Mesothelial cell of epicardium (in vitro differentiated cells): ENCODE data around the gene PRF1. TPM values are rescaled to one million over a fixed set of nuclear protein-coding genes. Genes with fewer than 3 reads are reported as not detected.
A peak's percentile ranks its signal among the peaks of the same experiment; 100 is the strongest.

Source experiments
- DNase-seq, 2 experiments: peaks; one replicate each; pipeline ENCODE4 v3.0.0; 2021; ENCODE audit warnings: low spot score in 2 of 2; ENCODE audit not compliant: unreplicated experiment in 2 of 2
- H3K27ac Mint-ChIP-seq: 2 replicates; pipeline ENCODE4 v1.8.0; 2021; ENCODE audit warnings: mixed read lengths
- H3K27me3 Mint-ChIP-seq: 2 replicates; pipeline ENCODE4 v1.8.0; 2021; ENCODE audit warnings: low read depth, mixed read lengths
- H3K36me3 Mint-ChIP-seq: 2 replicates; pipeline ENCODE4 v1.8.0; 2021; ENCODE audit warnings: mixed read lengths
- H3K4me1 Mint-ChIP-seq: 2 replicates; pipeline ENCODE4 v1.8.0; 2021; ENCODE audit warnings: mixed read lengths
- H3K4me3 Mint-ChIP-seq: 2 replicates; pipeline ENCODE4 v1.8.0; 2021; ENCODE audit warnings: mild to moderate bottlenecking, moderate library complexity, mixed read lengths
- H3K9me3 Mint-ChIP-seq: 2 replicates; pipeline ENCODE4 v1.8.0; 2021; ENCODE audit warnings: mixed read lengths
- CTCF ChIP-seq: fragments of 200-600 bp; sonication (generic); IDR thresholded peaks from one replicate; pipeline ENCODE4 v1.5.0; 2021; ENCODE audit warnings: antibody characterized with exemption; ENCODE audit not compliant: unreplicated experiment
- total RNA-seq: library from RNA; stranded (reverse); gene quantifications from 3 replicates; pipeline ENCODE4 v1.2.1, GENCODE V29; 2021

The PRF1 gene
- total RNA-seq, 1 donor from 2014 or later: 0.13 TPM

- H3K27ac Mint-ChIP-seq: no peak overlapping the region
- no peaks in the 10 kb centered on the region for H3K36me3 Mint-ChIP-seq
- H3K9me3 Mint-ChIP-seq: no peaks in the 10 kb centered on the region
- H3K4me1 Mint-ChIP-seq: peaks cover 39% of the 10 kb centered on the region
- no peak for DNase-seq
- TF ChIP-seq CTCF: no peak
- no peak overlapping the region for H3K4me3 Mint-ChIP-seq
- H3K27me3 Mint-ChIP-seq: no peaks in the 10 kb centered on the region
Measured at GRCh38 chr10:70557876-70558275, 44.7 kb downstream of the PRF1 start.

GRCh38 chr10:70557086-70557845 lies 45.3 kb downstream of the PRF1 start:
- Mint-ChIP-seq H3K27me3 (no peaks in the 10 kb centered on the region), H3K4me1 (peaks cover 43% of the 10 kb centered on the region), H3K4me3 (no peak overlapping the region), H3K36me3 (no peaks in the 10 kb centered on the region), H3K9me3 (no peaks in the 10 kb centered on the region), H3K27ac (no peak overlapping the region)
- DNase-seq: no peak
- no peak for TF ChIP-seq CTCF

DNA sequence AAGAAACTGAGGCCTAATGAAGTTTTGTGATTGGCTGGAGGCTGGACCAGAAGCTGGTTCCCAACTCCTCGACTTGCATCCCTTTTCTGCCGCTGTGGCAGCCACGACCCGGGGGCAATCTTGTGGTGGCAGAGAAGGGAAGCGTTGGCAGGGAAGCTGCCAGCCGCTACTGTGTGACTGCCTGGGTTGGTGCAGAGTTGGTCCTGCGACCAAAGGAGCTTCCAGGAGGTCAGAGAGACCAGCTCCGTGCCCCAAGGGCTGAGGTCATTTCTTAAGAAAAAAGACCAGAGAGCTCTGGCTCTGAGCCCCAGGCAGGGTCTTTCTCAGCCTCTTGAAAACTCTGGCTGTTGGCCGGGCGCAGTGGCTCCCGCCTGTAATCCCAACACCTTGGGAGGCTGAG lies 47.2 kb downstream of the PRF1 start:
- no peak for TF ChIP-seq CTCF
- no peak overlapping the region for H3K27ac Mint-ChIP-seq
- H3K9me3 Mint-ChIP-seq: no peaks in the 10 kb centered on the region
- H3K4me3 Mint-ChIP-seq: no peak overlapping the region
- H3K36me3 Mint-ChIP-seq: no peaks in the 10 kb centered on the region
- no peaks in the 10 kb centered on the region for H3K27me3 Mint-ChIP-seq
- peaks cover 38% of the 10 kb centered on the region for H3K4me1 Mint-ChIP-seq
- no peak for DNase-seq

GRCh38 chr10:70552586-70552985 lies 50.0 kb downstream of the PRF1 start:
- Mint-ChIP-seq H3K9me3 (no peaks in the 10 kb centered on the region), H3K27me3 (no peaks in the 10 kb centered on the region), H3K4me3 (no peak overlapping the region), H3K4me1 (peaks cover 18% of the 10 kb centered on the region), H3K27ac (peak overlapping the region; percentile 82), H3K36me3 (no peaks in the 10 kb centered on the region)
- no peak for TF ChIP-seq CTCF
- DNase-seq: no peak

GRCh38 chr10:70551971-70552422 lies 50.5 kb downstream of the PRF1 start:
- no peaks in the 10 kb centered on the region for H3K36me3 Mint-ChIP-seq
- H3K9me3 Mint-ChIP-seq: no peaks in the 10 kb centered on the region
- peaks cover 18% of the 10 kb centered on the region for H3K4me1 Mint-ChIP-seq
- TF ChIP-seq CTCF: no peak
- peak overlapping the region; percentile 82 for H3K27ac Mint-ChIP-seq
- no peaks in the 10 kb centered on the region for H3K27me3 Mint-ChIP-seq
- DNase-seq: no peak
- H3K4me3 Mint-ChIP-seq: no peak overlapping the region
